ENCODE results near the gene PIGM.

PIGM gene

DNA sequence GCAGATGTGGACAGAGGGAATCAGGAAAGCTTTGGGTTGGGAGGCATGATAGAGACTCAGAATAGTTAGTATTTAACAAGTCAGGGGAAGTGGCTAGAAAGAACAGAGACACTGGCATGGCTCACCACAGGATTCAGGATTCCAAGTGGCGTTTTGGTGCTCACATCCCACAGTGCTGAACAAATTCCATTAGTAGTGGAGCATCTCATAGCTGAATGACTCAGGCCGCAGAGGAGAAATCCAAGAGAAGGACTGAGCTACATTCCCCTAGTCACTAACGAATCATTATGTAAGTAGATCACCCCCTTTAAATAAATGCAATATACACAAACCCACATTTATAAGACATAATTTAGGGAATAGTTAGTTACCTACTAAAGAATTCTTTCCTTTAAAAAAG lies 44.5 kb upstream of the PIGM start:
- H3K4me3 ChIP-seq (ENCODE audit: low read depth, low read length): no peak overlapping the region
- DNase-seq (ENCODE audit: low read depth): no peak
- TF ChIP-seq, protein P1, sequence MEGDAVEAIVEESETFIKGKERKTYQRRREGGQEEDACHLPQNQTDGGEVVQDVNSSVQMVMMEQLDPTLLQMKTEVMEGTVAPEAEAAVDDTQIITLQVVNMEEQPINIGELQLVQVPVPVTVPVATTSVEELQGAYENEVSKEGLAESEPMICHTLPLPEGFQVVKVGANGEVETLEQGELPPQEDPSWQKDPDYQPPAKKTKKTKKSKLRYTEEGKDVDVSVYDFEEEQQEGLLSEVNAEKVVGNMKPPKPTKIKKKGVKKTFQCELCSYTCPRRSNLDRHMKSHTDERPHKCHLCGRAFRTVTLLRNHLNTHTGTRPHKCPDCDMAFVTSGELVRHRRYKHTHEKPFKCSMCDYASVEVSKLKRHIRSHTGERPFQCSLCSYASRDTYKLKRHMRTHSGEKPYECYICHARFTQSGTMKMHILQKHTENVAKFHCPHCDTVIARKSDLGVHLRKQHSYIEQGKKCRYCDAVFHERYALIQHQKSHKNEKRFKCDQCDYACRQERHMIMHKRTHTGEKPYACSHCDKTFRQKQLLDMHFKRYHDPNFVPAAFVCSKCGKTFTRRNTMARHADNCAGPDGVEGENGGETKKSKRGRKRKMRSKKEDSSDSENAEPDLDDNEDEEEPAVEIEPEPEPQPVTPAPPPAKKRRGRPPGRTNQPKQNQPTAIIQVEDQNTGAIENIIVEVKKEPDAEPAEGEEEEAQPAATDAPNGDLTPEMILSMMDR (IDR thresholded peaks at IDR 0.05; ENCODE audit: insufficient read depth, low read depth, low read length, missing control alignments): no peak

DNA sequence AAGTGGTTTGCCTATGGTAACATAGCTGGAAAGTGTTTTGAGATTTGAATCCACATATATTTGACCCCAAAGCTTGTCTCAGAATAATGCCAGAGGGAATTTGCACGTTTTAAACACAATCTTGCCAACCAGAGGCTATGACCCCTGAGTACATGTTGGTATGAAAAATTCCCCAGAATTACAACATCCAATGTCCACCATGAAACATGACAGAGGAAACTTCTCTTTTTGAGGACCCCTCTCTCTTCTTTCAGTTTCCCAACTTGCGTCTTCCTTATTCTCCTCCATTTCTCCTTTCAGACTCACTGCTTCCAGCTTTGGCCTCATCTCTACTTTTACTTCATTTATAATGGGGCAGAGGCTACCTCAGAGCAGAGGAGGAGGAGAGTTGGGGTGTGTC lies 44.0 kb upstream of the PIGM start:
- TF ChIP-seq, protein P1 (IDR thresholded peaks at IDR 0.05; ENCODE audit: insufficient read depth, low read depth, low read length, missing control alignments): no peak
- no peak for DNase-seq (ENCODE audit: low read depth)
- H3K4me3 ChIP-seq (ENCODE audit: low read depth, low read length): no peak overlapping the region

DNA sequence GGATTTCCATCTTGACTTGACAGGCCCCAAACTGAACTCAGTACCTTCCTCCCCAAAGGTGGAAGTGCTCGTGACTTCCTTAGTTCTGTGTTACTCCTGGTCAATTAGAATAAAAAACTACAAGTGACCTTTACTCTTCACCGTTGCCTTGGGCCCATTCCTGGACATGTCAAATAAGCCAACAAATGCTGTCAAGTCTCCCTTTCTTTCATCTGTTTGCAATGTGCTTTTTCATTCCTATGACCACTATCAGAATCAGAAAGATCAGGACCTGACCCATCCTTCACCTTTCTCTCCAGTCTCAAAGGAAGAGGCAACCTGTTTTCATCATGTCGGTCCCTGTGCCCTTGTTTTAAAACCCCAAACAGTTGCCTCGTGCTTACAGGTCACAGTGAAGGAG lies 43.1 kb upstream of the PIGM start:
- TF ChIP-seq, protein P1 (IDR thresholded peaks at IDR 0.05; ENCODE audit: insufficient read depth, low read depth, low read length, missing control alignments): no peak

DNA sequence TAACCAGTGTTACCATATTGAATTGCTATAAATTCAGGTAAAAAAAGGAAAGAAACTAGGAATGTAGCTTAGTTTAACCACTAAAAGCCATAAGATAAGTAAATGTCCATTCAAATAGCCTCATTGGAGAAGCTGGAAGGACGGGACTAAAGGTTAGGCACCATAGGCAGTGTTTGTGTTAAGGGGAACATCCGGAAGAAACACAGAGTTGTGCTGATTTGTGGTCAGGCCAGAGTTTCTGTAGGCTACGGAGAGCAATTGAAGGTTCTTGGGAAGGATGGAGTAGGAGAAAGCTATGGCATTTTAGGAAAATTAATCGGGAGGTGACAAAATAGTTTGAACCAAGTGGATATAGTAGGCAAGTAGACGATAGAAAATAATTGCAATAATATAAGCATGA lies 39.5 kb upstream of the PIGM start:
- no peak for DNase-seq (ENCODE audit: low read depth)
- TF ChIP-seq, protein P1 (IDR thresholded peaks at IDR 0.05; ENCODE audit: insufficient read depth, low read depth, low read length, missing control alignments): no peak
- no peak overlapping the region for H3K4me3 ChIP-seq (ENCODE audit: low read depth, low read length)

More for the DNA sequence above, 43.1 kb upstream of the PIGM start:
- no peak for DNase-seq (ENCODE audit: low read depth)
- H3K4me3 ChIP-seq (ENCODE audit: low read depth, low read length): no peak overlapping the region

DNA sequence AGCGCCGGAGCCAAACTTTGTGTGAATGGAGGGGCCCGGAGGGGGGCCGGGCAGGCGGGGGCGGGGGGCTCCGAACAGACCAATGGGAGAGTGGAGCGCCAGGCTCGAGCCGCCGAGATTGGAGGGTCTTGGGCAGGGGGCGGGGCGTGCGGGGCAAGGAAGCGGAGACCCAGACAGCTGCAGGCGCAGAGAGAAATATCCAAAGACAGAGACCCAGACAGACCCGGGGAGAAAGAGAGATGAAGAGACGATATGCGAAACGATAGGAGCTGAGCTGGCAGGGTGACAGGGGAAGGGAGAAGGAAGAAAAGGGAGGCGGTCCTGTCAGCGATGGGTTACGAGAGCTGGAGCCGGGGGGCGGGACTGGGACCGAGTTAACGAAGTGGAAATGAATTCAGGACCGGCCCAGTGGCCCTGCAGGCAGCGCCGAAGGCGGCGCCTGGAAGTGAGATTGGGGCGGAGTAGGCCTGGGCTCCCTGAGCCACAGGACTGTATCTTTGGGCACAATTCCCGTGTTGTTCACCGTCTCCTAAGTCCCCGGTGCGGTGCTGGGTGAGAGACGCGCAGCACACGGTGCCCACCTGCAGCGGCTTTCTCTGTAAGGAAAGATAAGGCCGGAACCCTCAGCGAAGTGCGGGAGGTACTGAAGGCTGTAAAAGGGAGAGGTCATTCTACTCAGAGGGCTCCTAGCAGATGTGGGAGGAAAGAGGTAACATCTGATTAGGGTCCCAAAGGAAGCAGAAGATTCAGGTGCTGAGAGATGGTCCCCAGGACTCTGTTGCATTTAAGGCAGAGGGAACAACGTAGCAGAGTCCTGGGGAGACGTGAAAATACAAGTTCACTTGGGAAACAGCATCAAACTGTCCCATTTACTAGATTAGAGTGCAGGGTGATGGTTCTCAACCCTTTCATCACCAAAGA lies 38.7 kb upstream of the PIGM start:
- peak overlapping the region; percentile 46 for H3K4me3 ChIP-seq (ENCODE audit: low read depth, low read length)
- peak; percentile 53 for DNase-seq (ENCODE audit: low read depth)
- TF ChIP-seq, protein P1 (IDR thresholded peaks at IDR 0.05; ENCODE audit: insufficient read depth, low read depth, low read length, missing control alignments): no peak

DNA sequence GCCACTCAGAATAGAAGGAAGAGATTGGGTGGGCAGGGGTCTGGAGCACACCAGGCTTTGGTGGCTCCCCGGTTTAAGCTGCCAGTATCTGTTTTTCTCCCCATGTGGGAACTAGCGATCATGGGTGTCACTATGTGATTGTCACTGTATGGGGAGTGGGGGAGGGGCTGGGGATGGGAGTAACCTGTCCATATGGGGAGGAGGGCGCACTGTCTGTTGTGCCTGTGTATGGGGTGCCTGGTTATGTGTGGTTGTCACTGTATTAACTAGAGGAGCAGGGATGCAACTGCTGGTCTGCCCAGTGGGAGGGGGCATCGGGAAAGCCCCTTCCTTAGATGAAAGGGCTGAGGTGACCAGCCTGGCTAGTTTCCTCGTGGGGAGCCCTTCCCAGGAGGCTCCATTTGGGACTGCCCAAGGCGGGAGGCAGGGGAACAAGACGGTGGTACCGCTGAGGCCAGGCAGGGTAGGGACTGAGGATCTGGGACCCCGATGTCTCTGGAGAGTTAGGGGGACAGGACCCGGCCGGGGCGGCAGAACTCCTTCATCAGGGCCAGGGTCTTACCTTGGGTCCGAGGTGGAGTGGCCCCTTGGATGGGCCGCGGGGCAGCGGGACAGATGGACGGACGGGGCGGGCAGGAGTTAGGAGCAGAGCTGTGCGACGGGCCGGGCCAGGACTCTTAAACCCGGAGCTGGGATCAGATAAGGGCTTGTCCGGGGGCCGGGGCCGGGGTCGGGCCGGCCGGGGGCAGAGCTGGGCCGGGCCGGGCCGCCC lies 37.9 kb upstream of the PIGM start, which contains the start of gene KCNJ10:
TSS of gene KCNJ10 (minus strand) at position 701 of the 772 bp plus-strand sequence. CDS start 27,628 bp downstream, outside the sequence.
- TF ChIP-seq, protein P1 (IDR thresholded peaks at IDR 0.05; ENCODE audit: insufficient read depth, low read depth, low read length, missing control alignments): no peak
- DNase-seq (ENCODE audit: low read depth): no peak
- peak within 1 kb of the TSS; percentile 46 for H3K4me3 ChIP-seq (ENCODE audit: low read depth, low read length)
